ENCODE data around the gene FOLR3. TPM values are rescaled to one million over a fixed set of nuclear protein-coding genes. Genes with fewer than 3 reads are reported as not detected.
A peak's percentile ranks its signal among the peaks of the same experiment; 100 is the strongest.

Gene FOLR3
- total and polyA plus RNA-seq, 9 of the 15 experiments (the other 6 are each of a cell fraction or from before 2014, with no cell fraction given), result not detected

DNA sequence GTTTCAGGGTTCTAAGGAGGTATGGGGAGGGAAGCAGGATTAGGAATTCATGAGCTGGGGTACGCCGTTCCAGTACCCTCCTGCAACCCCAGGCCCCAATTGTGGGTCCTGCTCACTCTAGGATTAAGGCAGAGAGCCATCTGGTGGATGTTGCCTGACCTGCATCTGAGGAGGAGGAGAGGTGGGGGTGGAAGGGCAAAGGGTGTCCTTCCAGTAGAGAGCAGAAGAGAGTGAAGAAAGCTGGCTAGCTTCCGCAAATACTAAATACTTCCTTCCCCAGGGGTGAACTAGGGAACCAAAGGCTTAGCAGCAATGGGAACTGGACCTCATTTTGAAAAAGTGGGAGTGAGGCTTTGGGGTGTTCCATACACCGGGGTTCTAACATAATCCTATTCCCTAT, 44.2 kb upstream of the FOLR3 start (continued):
- TF ChIP-seq BRF1 (IDR thresholded peaks at IDR 0.05; ENCODE audit: borderline replicate concordance, extremely low read depth, insufficient read length) (no peak), CBX3 (IDR thresholded peaks at IDR 0.05; ENCODE audit: borderline replicate concordance in 1 of 2, low read length in 2 of 2) (no peak), ZBTB7A (IDR thresholded peaks at IDR 0.05; ENCODE audit: borderline replicate concordance, control insufficient read depth, low read depth, low read length) (peak; percentile 58; the same call in 1 of the 2 replicates), U2AF2 (optimal IDR thresholded peaks at IDR 0.05; ENCODE audit: low read depth, low read length) (no peak), ADNP (tag; IDR thresholded peaks at IDR 0.05) (no peak), SIN3A (IDR thresholded peaks at IDR 0.05; ENCODE audit: borderline replicate concordance in 2 of 2, control insufficient read depth in 1 of 2, low read depth in 2 of 2, low read length in 2 of 2) (no peak), ARNT (IDR thresholded peaks at IDR 0.05) (no peak; a peak in 1 of 4 replicates), ETV1 (tag; conservative IDR thresholded peaks at IDR 0.05; ENCODE audit: low read depth) (peak; percentile 45; the same call in 1 of the 2 replicates), E2F3 (CRISPR knock-in tag; IDR thresholded peaks at IDR 0.05) (no peak), POLR3A (IDR thresholded peaks at IDR 0.05; ENCODE audit: borderline replicate concordance, extremely low read depth, insufficient read depth, insufficient read length) (no peak), GABPA (tag; conservative IDR thresholded peaks at IDR 0.05; ENCODE audit: low read depth) (peak; percentile 34; the same call in 1 of the 2 replicates), NCOA2 (IDR thresholded peaks at IDR 0.05; ENCODE audit: partially characterized antibody in 2 of 2) (no peak), NR2C1 (IDR thresholded peaks at IDR 0.05) (peak; percentile 75), NR2C1 (tag; IDR thresholded peaks at IDR 0.05) (peak; percentile 85), SAP30 (IDR thresholded peaks at IDR 0.05; ENCODE audit: borderline replicate concordance, insufficient read depth, low read depth, low read length, poor library complexity, severe bottlenecking) (no peak), RUNX1 (IDR thresholded peaks at IDR 0.05; ENCODE audit: low read depth) (no peak), ESRRA (IDR thresholded peaks at IDR 0.05; ENCODE audit: borderline replicate concordance, low read depth) (no peak), LCOR (CRISPR knock-in tag; IDR thresholded peaks at IDR 0.05) (no peak), DNMT1 (IDR thresholded peaks at IDR 0.05) (no peak), ZNF143 (CRISPR knock-in tag; IDR thresholded peaks at IDR 0.05) (no peak), NR2F6 (CRISPR knock-in tag; IDR thresholded peaks at IDR 0.05) (no peak), PML (IDR thresholded peaks at IDR 0.05; ENCODE audit: low read length) (no peak)
- TF ChIP-seq, protein P1, sequence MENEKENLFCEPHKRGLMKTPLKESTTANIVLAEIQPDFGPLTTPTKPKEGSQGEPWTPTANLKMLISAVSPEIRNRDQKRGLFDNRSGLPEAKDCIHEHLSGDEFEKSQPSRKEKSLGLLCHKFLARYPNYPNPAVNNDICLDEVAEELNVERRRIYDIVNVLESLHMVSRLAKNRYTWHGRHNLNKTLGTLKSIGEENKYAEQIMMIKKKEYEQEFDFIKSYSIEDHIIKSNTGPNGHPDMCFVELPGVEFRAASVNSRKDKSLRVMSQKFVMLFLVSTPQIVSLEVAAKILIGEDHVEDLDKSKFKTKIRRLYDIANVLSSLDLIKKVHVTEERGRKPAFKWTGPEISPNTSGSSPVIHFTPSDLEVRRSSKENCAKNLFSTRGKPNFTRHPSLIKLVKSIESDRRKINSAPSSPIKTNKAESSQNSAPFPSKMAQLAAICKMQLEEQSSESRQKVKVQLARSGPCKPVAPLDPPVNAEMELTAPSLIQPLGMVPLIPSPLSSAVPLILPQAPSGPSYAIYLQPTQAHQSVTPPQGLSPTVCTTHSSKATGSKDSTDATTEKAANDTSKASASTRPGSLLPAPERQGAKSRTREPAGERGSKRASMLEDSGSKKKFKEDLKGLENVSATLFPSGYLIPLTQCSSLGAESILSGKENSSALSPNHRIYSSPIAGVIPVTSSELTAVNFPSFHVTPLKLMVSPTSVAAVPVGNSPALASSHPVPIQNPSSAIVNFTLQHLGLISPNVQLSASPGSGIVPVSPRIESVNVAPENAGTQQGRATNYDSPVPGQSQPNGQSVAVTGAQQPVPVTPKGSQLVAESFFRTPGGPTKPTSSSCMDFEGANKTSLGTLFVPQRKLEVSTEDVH (IDR thresholded peaks at IDR 0.05; ENCODE audit: low read depth, partially characterized antibody), result no peak
- TF ChIP-seq, protein P2, sequence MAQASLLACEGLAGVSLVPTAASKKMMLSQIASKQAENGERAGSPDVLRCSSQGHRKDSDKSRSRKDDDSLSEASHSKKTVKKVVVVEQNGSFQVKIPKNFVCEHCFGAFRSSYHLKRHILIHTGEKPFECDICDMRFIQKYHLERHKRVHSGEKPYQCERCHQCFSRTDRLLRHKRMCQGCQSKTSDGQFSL (CRISPR knock-in tag; IDR thresholded peaks at IDR 0.05), result peak; percentile 85
- TF ChIP-seq, protein P2 (tag; IDR thresholded peaks at IDR 0.05), result peak in 1 of 2 experiments; percentile 42; a peak in 1 of 4 replicates
